Smooth muscle cell (in vitro differentiated cells): ENCODE data around the gene L3MBTL4. TPM values are rescaled to one million over a fixed set of nuclear protein-coding genes. Genes with fewer than 3 reads are reported as not detected.

ENCODE experiments used
- DNase-seq: peaks from one replicate; lab custom pipeline; 2025; ENCODE audit not compliant: unreplicated experiment; lab: John Stamatoyannopoulos, UW
- H2AFZ ChIP-seq: fragments of 200-600 bp; sonication (generic); 2 replicates; pipeline ENCODE4 v1.6.0; 2016; ENCODE audit warnings: antibody characterized with exemption, low read depth, mild to moderate bottlenecking
- H3F3A ChIP-seq: fragments of 200-600 bp; sonication (generic); 2 replicates; pipeline ENCODE4 v1.6.0; 2017; ENCODE audit warnings: antibody characterized with exemption, low read depth
- H3K27ac ChIP-seq: fragments of 200-600 bp; sonication (generic); 2 replicates; pipeline ENCODE4 v1.5.1; 2016; ENCODE audit warnings: low read depth, mild to moderate bottlenecking
- H3K27me3 ChIP-seq: fragments of 200-600 bp; sonication (generic); 2 replicates; pipeline ENCODE4 v1.6.1; 2016; ENCODE audit warnings: low read depth, mild to moderate bottlenecking
- H3K36me3 ChIP-seq: fragments of 200-600 bp; sonication (generic); 2 replicates; pipeline ENCODE4 v1.5.1; 2016; ENCODE audit warnings: low read depth
- H3K4me1 ChIP-seq: fragments of 200-600 bp; sonication (generic); 2 replicates; pipeline ENCODE4 v1.5.1; 2016; ENCODE audit warnings: low read depth
- H3K4me2 ChIP-seq: fragments of 200-600 bp; sonication (generic); 2 replicates; pipeline ENCODE4 v1.6.0; 2016; ENCODE audit warnings: mild to moderate bottlenecking
- H3K4me3 ChIP-seq: fragments of 200-600 bp; sonication (generic); 2 replicates; pipeline ENCODE4 v1.5.1; 2016; ENCODE audit warnings: mild to moderate bottlenecking
- H3K79me2 ChIP-seq: fragments of 200-600 bp; sonication (generic); 2 replicates; pipeline ENCODE4 v1.6.0; 2016; ENCODE audit warnings: low read depth, mild to moderate bottlenecking
- H3K9ac ChIP-seq: fragments of 200-600 bp; sonication (generic); 2 replicates; pipeline ENCODE4 v1.6.0; 2016; ENCODE audit warnings: low read depth
- H3K9me3 ChIP-seq: fragments of 200-600 bp; sonication (generic); replicated peaks from 2 replicates; pipeline ENCODE4 v1.5.1; 2016; ENCODE audit warnings: low read depth
- H4K20me1 ChIP-seq: fragments of 200-600 bp; sonication (generic); 2 replicates; pipeline ENCODE4 v1.6.0; 2016; ENCODE audit warnings: low read depth
- CTCF ChIP-seq: fragments of 200-600 bp; sonication (generic); IDR thresholded peaks from 2 replicates; pipeline ENCODE4 v1.5.1; 2017; ENCODE audit warnings: borderline replicate concordance, mild to moderate bottlenecking, antibody characterized with exemption; ENCODE audit not compliant: insufficient read depth, poor library complexity, severe bottlenecking
- WGBS: methylation state at CpG from one replicate; pipeline ENCODE4 v1.1.7; 2016; ENCODE audit warnings: low lambda C conversion rate; 5-methylcytosine and 5-hydroxymethylcytosine counted together
- polyA plus RNA-seq: library from polyadenylated mRNA; unstranded; fragments of >200 nt; fragmentation: Nextera tagmentation; extraction: Ambion mirVana; gene quantifications from 2 replicates; pipeline ENCODE4 v1.2.1, GENCODE V29; 2016
- total RNA-seq: library from RNA; depleted of rRNA; stranded (reverse); fragments of >200 nt; gene quantifications from 2 replicates; pipeline ENCODE4 v1.2.3, GENCODE V29; 2014

The L3MBTL4 gene
- total and polyA plus RNA-seq, 2 experiments from 2014 or later, result 3.4 TPM; not detected in 1

- no peak overlapping the region for H3K27ac ChIP-seq
- WGBS, result 94% methylated on average over 9 of the region's 9 CpGs
- H4K20me1 ChIP-seq, result no peaks in the 10 kb centered on the region
- H3K4me2 ChIP-seq, result no peak overlapping the region
- no peak overlapping the region for H2AFZ ChIP-seq
- H3K79me2 ChIP-seq, result no peaks in the 10 kb centered on the region
- no peak overlapping the region for H3K9ac ChIP-seq
- no peaks in the 10 kb centered on the region for H3K36me3 ChIP-seq
- H3K27me3 ChIP-seq, result no peaks in the 10 kb centered on the region
- no peaks in the 10 kb centered on the region for H3K9me3 ChIP-seq
- TF ChIP-seq CTCF, result no peak
- H3K4me3 ChIP-seq, result no peak overlapping the region
- H3K4me1 ChIP-seq, result peaks cover 7% of the 10 kb centered on the region
- no peak for DNase-seq
- H3F3A ChIP-seq, result no peaks in the 10 kb centered on the region
Measured at GRCh38 chr18:6362559-6363129, 52.1 kb downstream of the L3MBTL4 start.

GRCh38 chr18:6357668-6358067 lies 57.0 kb downstream of the L3MBTL4 start:
- H3K9me3 ChIP-seq, result no peaks in the 10 kb centered on the region
- no peaks in the 10 kb centered on the region for H3K4me1 ChIP-seq
- no peak overlapping the region for H2AFZ ChIP-seq
- 63% methylated on average over 5 of the region's 5 CpGs for WGBS
- no peak overlapping the region for H3K27ac ChIP-seq
- no peak overlapping the region for H3K4me3 ChIP-seq
- no peak for DNase-seq
- no peaks in the 10 kb centered on the region for H3F3A ChIP-seq
- H3K4me2 ChIP-seq, result no peak overlapping the region
- no peaks in the 10 kb centered on the region for H4K20me1 ChIP-seq
- H3K36me3 ChIP-seq, result no peaks in the 10 kb centered on the region
- TF ChIP-seq CTCF, result no peak
- H3K79me2 ChIP-seq, result no peaks in the 10 kb centered on the region
- no peaks in the 10 kb centered on the region for H3K27me3 ChIP-seq
- H3K9ac ChIP-seq, result no peak overlapping the region

- no peak overlapping the region for H2AFZ ChIP-seq
- H4K20me1 ChIP-seq, result no peaks in the 10 kb centered on the region
- no peaks in the 10 kb centered on the region for H3K27me3 ChIP-seq
- peak overlapping the region; percentile 45 for H3K9ac ChIP-seq
- no peak overlapping the region for H3K4me3 ChIP-seq
- peak overlapping the region; percentile 88 for H3K27ac ChIP-seq
- H3F3A ChIP-seq, result no peaks in the 10 kb centered on the region
- no peaks in the 10 kb centered on the region for H3K4me1 ChIP-seq
- no peak for DNase-seq
- no peak overlapping the region for H3K4me2 ChIP-seq
- 61% methylated on average over 9 of the region's 9 CpGs for WGBS
- TF ChIP-seq CTCF, result no peak
- H3K36me3 ChIP-seq, result no peaks in the 10 kb centered on the region
- H3K9me3 ChIP-seq, result no peaks in the 10 kb centered on the region
- no peaks in the 10 kb centered on the region for H3K79me2 ChIP-seq
Measured at GRCh38 chr18:6355789-6356589, 58.7 kb downstream of the L3MBTL4 start.

- H3K79me2 ChIP-seq, result no peaks in the 10 kb centered on the region
- no peaks in the 10 kb centered on the region for H3K27me3 ChIP-seq
- no peak overlapping the region for H2AFZ ChIP-seq
- no peaks in the 10 kb centered on the region for H3K9me3 ChIP-seq
- H3K4me1 ChIP-seq, result no peaks in the 10 kb centered on the region
- no peaks in the 10 kb centered on the region for H3K36me3 ChIP-seq
- no peak overlapping the region for H3K27ac ChIP-seq
- H3K9ac ChIP-seq, result no peak overlapping the region
- DNase-seq, result no peak
- TF ChIP-seq CTCF, result no peak
- H3F3A ChIP-seq, result no peaks in the 10 kb centered on the region
- H4K20me1 ChIP-seq, result no peaks in the 10 kb centered on the region
- H3K4me3 ChIP-seq, result no peak overlapping the region
- no peak overlapping the region for H3K4me2 ChIP-seq
Measured at GRCh38 chr18:6352275-6352674, 62.4 kb downstream of the L3MBTL4 start.
